HFF-Myc (cell line): ENCODE results near the gene GPR68.
"Not testable (repeated sequence)": the region's sequence is repeated elsewhere in the genome, so short reads cannot be mapped to it uniquely, and the experiment has no call there.

Experiments
- DNase-seq: peaks from one replicate; pipeline ENCODE4 v3.0.0-alpha.2; 2011; ENCODE audit warnings: low read depth; ENCODE audit errors: extremely low read depth
- H3K4me3 ChIP-seq: replicated peaks from 2 replicates; pipeline ENCODE4 v1.5.1; 2011; ENCODE audit warnings: low read depth, mild to moderate bottlenecking, control low read depth, low read length
- CTCF ChIP-seq: IDR thresholded peaks from 2 replicates; pipeline ENCODE4 v1.5.1; 2012; ENCODE audit warnings: mild to moderate bottlenecking, low read depth, low read length, control low read depth; ENCODE audit errors: missing control alignments

The GPR68 gene

GRCh38 chr14:91229743-91230200 lies 14.7 kb downstream of the GPR68 start:
- no peak for DNase-seq
- no peak for TF ChIP-seq CTCF
- no peak overlapping the region for H3K4me3 ChIP-seq

GRCh38 chr14:91229005-91229382 lies 15.5 kb downstream of the GPR68 start:
- no peak for TF ChIP-seq CTCF
- DNase-seq, result no peak
- no peak overlapping the region for H3K4me3 ChIP-seq

- no peak for TF ChIP-seq CTCF
- no peak for DNase-seq
- no peak overlapping the region for H3K4me3 ChIP-seq
These were observed 16.1 kb downstream of the GPR68 start for GRCh38 chr14:91228112-91229004.

- DNase-seq, result no peak
- no peak overlapping the region for H3K4me3 ChIP-seq
- TF ChIP-seq CTCF, result no peak
These were observed 17.3 kb downstream of the GPR68 start for GRCh38 chr14:91227183-91227628.

- not testable (repeated sequence) for H3K4me3 ChIP-seq, DNase-seq
These were observed 18.1 kb downstream of the GPR68 start for GRCh38 chr14:91226360-91226759.

GRCh38 chr14:91225025-91225424 lies 19.5 kb downstream of the GPR68 start:
- no peak for DNase-seq
- H3K4me3 ChIP-seq, result no peak overlapping the region
- no peak for TF ChIP-seq CTCF

GRCh38 chr14:91223028-91223783 lies 21.3 kb downstream of the GPR68 start:
- TF ChIP-seq CTCF, result no peak
- DNase-seq, result no peak
- no peak overlapping the region for H3K4me3 ChIP-seq
